ENCODE data around the gene AFF3. TPM values are rescaled to one million over a fixed set of nuclear protein-coding genes. Genes with fewer than 3 reads are reported as not detected.

Gene AFF3
- total and polyA plus RNA-seq, 2 of the 8 experiments (the other 6 are each of a cell fraction or from before 2014, with no cell fraction given) = 0.27 to 3.0 TPM

- TF ChIP-seq HDAC2 (IDR thresholded peaks at IDR 0.05; ENCODE audit: borderline replicate concordance in 1 of 2, low read depth in 2 of 2, low read length in 2 of 2) = no peak
Observed at GRCh38 chr2:100045000-100045399, 97.4 kb downstream of the AFF3 start (continued).
